Tibial artery (tissue), 4 donors: ENCODE measurements around the gene DNAAF8.

Source experiments
- DNase-seq, 2 donors: peaks; one replicate each; pipeline ENCODE4 v3.0.0-alpha.2; 2019
- H3K27ac ChIP-seq, 2 donors: fragments of 200-600 bp; sonication (generic) in 1 of 2; 1 replicate in 1 of 2; 2 replicates in 1 of 2; pipeline ENCODE4 v1.5.1; 2018 to 2019; ENCODE audit warnings: mild to moderate bottlenecking in 1 of 2
- H3K27me3 ChIP-seq, 2 donors: fragments of 200-600 bp; sonication (generic) in 1 of 2; one replicate each; pipeline versions ENCODE4 v1.5.1 to v1.6.0; 2016 to 2019
- H3K36me3 ChIP-seq, 3 donors: fragments of 200-600 bp; sonication (generic) in 2 of 3; one replicate each; pipeline ENCODE4 v1.5.1; 2016 to 2019; ENCODE audit warnings: mild to moderate bottlenecking in 2 of 3
- H3K4me1 ChIP-seq, 4 donors: fragments of 200-600 bp; sonication (generic) in 2 of 4; 1 replicate in 3 of 4; 2 replicates in 1 of 4; pipeline ENCODE4 v1.5.1; 2016 to 2019
- H3K4me3 ChIP-seq, 2 donors: fragments of 200-600 bp; sonication (generic) in 1 of 2; 1 replicate in 1 of 2; 2 replicates in 1 of 2; pipeline ENCODE4 v1.5.1; 2018 to 2019; ENCODE audit warnings: mild to moderate bottlenecking in 2 of 2
- H3K9me3 ChIP-seq, 3 donors: fragments of 200-600 bp; sonication (generic) in 1 of 3; one replicate each; pipeline ENCODE4 v1.5.1; 2016 to 2019
- CTCF ChIP-seq, 2 experiments: fragments of 200-600 bp in 1 of 2; fragments of 450-650 bp in 1 of 2; IDR thresholded peaks; one replicate each; pipeline ENCODE4 v1.5.1; 2017 to 2019; ENCODE audit warnings: antibody characterized with exemption in 2 of 2, mild to moderate bottlenecking in 1 of 2, moderate library complexity in 1 of 2
- intact Hi-C: fragments of 100-400 bp; cut with DNase I; formaldehyde crosslinking; loops from one replicate; pipeline ENCODE4 v1.15.0; 2023; ENCODE audit warnings: low total_unique reads

Gene DNAAF8

GRCh38 chr16:4762205-4762604 is 27.9 kb downstream of the DNAAF8 start:
- Histone ChIP-seq H3K4me3 (no peak overlapping the region), H3K4me1 (peaks cover 0 to 26% (median 16%) of the 10 kb centered on the region in 4 donors), H3K27me3 (no peaks in the 10 kb centered on the region), H3K27ac (no peak overlapping the region), H3K9me3 (no peaks in the 10 kb centered on the region), H3K36me3 (peaks cover 53 to 84% (median 64%) of the 10 kb centered on the region in 3 donors)
- intact Hi-C loops, result no loop called here
- no peak for DNase-seq
- TF ChIP-seq CTCF (IDR thresholded peaks at IDR 0.05), result no peak

GRCh38 chr16:4763791-4764190 is 29.5 kb downstream of the DNAAF8 start:
- DNase-seq, result no peak
- no peak overlapping the region for H3K27ac ChIP-seq
- peaks cover 0 to 37% (median 23%) of the 10 kb centered on the region in 4 donors for H3K4me1 ChIP-seq
- H3K27me3 ChIP-seq, result no peaks in the 10 kb centered on the region
- no peak overlapping the region for H3K4me3 ChIP-seq
- peaks cover 38 to 68% (median 49%) of the 10 kb centered on the region in 3 donors for H3K36me3 ChIP-seq
- no peaks in the 10 kb centered on the region for H3K9me3 ChIP-seq
- TF ChIP-seq CTCF (IDR thresholded peaks at IDR 0.05), result no peak
- intact Hi-C loops, result no loop called here

- no peak for DNase-seq
- peaks cover 19 to 48% (median 29%) of the 10 kb centered on the region in 3 donors for H3K36me3 ChIP-seq
- TF ChIP-seq CTCF (IDR thresholded peaks at IDR 0.05), result no peak
- H3K27ac ChIP-seq, result peak overlapping the region; percentile 85 to 88
- H3K27me3 ChIP-seq, result no peaks in the 10 kb centered on the region
- H3K4me1 ChIP-seq, result peaks cover 0 to 37% (median 25%) of the 10 kb centered on the region in 4 donors
- H3K9me3 ChIP-seq, result no peaks in the 10 kb centered on the region
- intact Hi-C loops, result loop anchor here (5.0 kb wide), 1 partner anchor 82 kb away; the partner anchor contains the start of genes GLYR1 and UBN1
- peak overlapping the region; percentile 69 to 95 for H3K4me3 ChIP-seq
These were observed 31.5 kb downstream of the DNAAF8 start for GRCh38 chr16:4765511-4766474.

- Histone ChIP-seq H3K4me3 (peak within 1 kb of the TSS; percentile 69 to 95), H3K27ac (peak within 1 kb of the TSS; percentile 85 to 88), H3K36me3 (peaks cover 14 to 35% (median 19%) of the 10 kb centered on the region in 3 donors), H3K4me1 (peaks cover 0 to 37% (median 25%) of the 10 kb centered on the region in 4 donors), H3K27me3 (no peaks in the 10 kb centered on the region), H3K9me3 (no peaks in the 10 kb centered on the region)
- peak; percentile 98 to 99 for DNase-seq
- intact Hi-C loops, result loop anchor here (5.0 kb wide), 1 partner anchor 80 kb away; the partner anchor contains the start of genes GLYR1 and UBN1
- no peak for TF ChIP-seq CTCF (IDR thresholded peaks at IDR 0.05)
These were observed 32.7 kb downstream of the DNAAF8 start, which contains the start of gene ZNF500 for GRCh38 chr16:4766875-4767628. TSS of gene ZNF500 (minus strand) at chr16:4767162. CDS start at chr16:4765978, 1,184 bp downstream.

GRCh38 chr16:4767872-4768548 is 33.7 kb downstream of the DNAAF8 start:
- DNase-seq, result peak; percentile 30 to 75
- H3K27ac ChIP-seq, result peak overlapping the region; percentile 85 to 88

More at GRCh38 chr16:4767872-4768548, 33.7 kb downstream of the DNAAF8 start:
- no peak for TF ChIP-seq CTCF (IDR thresholded peaks at IDR 0.05)
- H3K4me1 ChIP-seq, result peaks cover 0 to 37% (median 25%) of the 10 kb centered on the region in 4 donors
- H3K9me3 ChIP-seq, result no peaks in the 10 kb centered on the region
- H3K4me3 ChIP-seq, result peak overlapping the region; percentile 69 to 95
- H3K27me3 ChIP-seq, result no peaks in the 10 kb centered on the region
- H3K36me3 ChIP-seq, result peaks cover 9 to 26% (median 14%) of the 10 kb centered on the region in 3 donors
- intact Hi-C loops, result loop anchor here (5.0 kb wide), 1 partner anchor 79 kb away; the partner anchor contains the start of genes GLYR1 and UBN1
